WTC11 (cell line): ENCODE results near the gene SERGEF. TPM values are rescaled to one million over a fixed set of nuclear protein-coding genes. Genes with fewer than 3 reads are reported as not detected.

Experiments
- ATAC-seq: fragments of 200-7000 bp; cut with Tn5 transposase; 2 replicates; pipeline ENCODE4 v1.10.0; 2021; ENCODE audit warnings: mild to moderate bottlenecking, moderate library complexity
- CTCF ChIA-PET: fragments of 300-600 bp; sonication (Branson Sonifier 250); formaldehyde crosslinking; loops from one replicate; lab custom pipeline; 2021; ENCODE audit warnings: antibody characterized with exemption; lab: Charles Lee
- POLR2A ChIA-PET: fragments of 350-600 bp; sonication (Branson Sonifier 250); formaldehyde crosslinking; loops from one replicate; lab custom pipeline; 2021; ENCODE audit warnings: antibody characterized with exemption; lab: Charles Lee
- DNase-seq: peaks from one replicate; pipeline ENCODE4 v3.0.0; 2021; ENCODE audit warnings: low spot score
- H3K27ac Mint-ChIP-seq: 2 replicates; pipeline ENCODE4 v1.8.0; 2021; ENCODE audit warnings: mixed read lengths
- H3K27me3 Mint-ChIP-seq: 2 replicates; pipeline ENCODE4 v1.8.0; 2021; ENCODE audit warnings: low read depth, mild to moderate bottlenecking, moderate library complexity, mixed read lengths
- H3K36me3 Mint-ChIP-seq: 2 replicates; pipeline ENCODE4 v1.8.0; 2021; ENCODE audit warnings: mixed read lengths
- H3K4me1 Mint-ChIP-seq: 2 replicates; pipeline ENCODE4 v1.8.0; 2022; ENCODE audit warnings: mixed read lengths
- H3K4me3 Mint-ChIP-seq: 2 replicates; pipeline ENCODE4 v1.8.0; 2021; ENCODE audit warnings: mild to moderate bottlenecking, moderate library complexity, mixed read lengths
- H3K9me3 Mint-ChIP-seq: 2 replicates; pipeline ENCODE4 v1.8.0; 2021; ENCODE audit warnings: mixed read lengths
- IRF2 ChIP-seq: sonication (generic); formaldehyde crosslinking; IDR thresholded peaks from 2 replicates; pipeline ENCODE4 v1.8.0; 2022; ENCODE audit warnings: low read depth, missing genetic modification reagents, borderline replicate concordance
- MYBL2 ChIP-seq: sonication (generic); formaldehyde crosslinking; IDR thresholded peaks from 2 replicates; pipeline ENCODE4 v1.8.1; 2023; ENCODE audit warnings: mild to moderate bottlenecking, moderate library complexity, missing genetic modification reagents
- RELA ChIP-seq: sonication (generic); formaldehyde crosslinking; IDR thresholded peaks from 2 replicates; pipeline ENCODE4 v1.8.1; 2022; ENCODE audit warnings: missing genetic modification reagents, mild to moderate bottlenecking, borderline replicate concordance
- TEAD1 ChIP-seq: sonication (generic); formaldehyde crosslinking; IDR thresholded peaks from 2 replicates; pipeline ENCODE4 v1.8.0; 2022; ENCODE audit warnings: mild to moderate bottlenecking, missing genetic modification reagents
- TEAD4 ChIP-seq: sonication (generic); formaldehyde crosslinking; IDR thresholded peaks from 2 replicates; pipeline ENCODE4 v1.8.0; 2022; ENCODE audit warnings: mild to moderate bottlenecking, missing genetic modification reagents
- total RNA-seq: library from RNA; stranded (reverse); gene quantifications from 3 replicates; pipeline ENCODE4 v1.2.3, GENCODE V29; 2021
- TF ChIP-seq, protein P1 (sequence below): fragments of 250-450 bp; sonication (Bioruptor Pico); conservative IDR thresholded peaks from 2 replicates; pipeline ENCODE4 v1.9.0; 2021; ENCODE audit warnings: mild to moderate bottlenecking
- TF ChIP-seq, protein P2 (sequence below): sonication (generic); formaldehyde crosslinking; conservative IDR thresholded peaks from 2 replicates; pipeline ENCODE4 v1.8.1; 2023; ENCODE audit warnings: mild to moderate bottlenecking, low read depth, missing genetic modification reagents, moderate library complexity
- TF ChIP-seq, protein P3 (sequence below): fragments of 250-450 bp; sonication (Bioruptor Pico); IDR thresholded peaks from 2 replicates; pipeline ENCODE4 v1.9.0; 2021; ENCODE audit warnings: mild to moderate bottlenecking
- TF ChIP-seq, protein P4 (sequence below): sonication (generic); formaldehyde crosslinking; IDR thresholded peaks from 2 replicates; pipeline ENCODE4 v1.8.0; 2022; ENCODE audit warnings: mild to moderate bottlenecking, missing genetic modification reagents
- TF ChIP-seq, protein P5 (sequence below): fragments of 250-450 bp; sonication (Bioruptor Pico); IDR thresholded peaks from 2 replicates; pipeline ENCODE4 v1.9.0; 2021; ENCODE audit warnings: mild to moderate bottlenecking
- TF ChIP-seq, protein P6 (sequence below): fragments of 250-450 bp; sonication (Bioruptor Pico); IDR thresholded peaks from 2 replicates; pipeline ENCODE4 v1.9.0; 2021; ENCODE audit warnings: mild to moderate bottlenecking, borderline replicate concordance
- TF ChIP-seq, protein P7 (sequence below): fragments of 250-450 bp; sonication (Bioruptor Pico); IDR thresholded peaks from 2 replicates; pipeline ENCODE4 v1.8.0; 2021; ENCODE audit warnings: mild to moderate bottlenecking
- TF ChIP-seq, protein P8 (sequence below): fragments of 250-450 bp; sonication (Bioruptor Pico); IDR thresholded peaks from 2 replicates; pipeline ENCODE4 v2.1.2; 2022; ENCODE audit warnings: mild to moderate bottlenecking, moderate library complexity

The SERGEF gene
- total RNA-seq, 1 experiment from 2014 or later: 35.5 TPM

DNA sequence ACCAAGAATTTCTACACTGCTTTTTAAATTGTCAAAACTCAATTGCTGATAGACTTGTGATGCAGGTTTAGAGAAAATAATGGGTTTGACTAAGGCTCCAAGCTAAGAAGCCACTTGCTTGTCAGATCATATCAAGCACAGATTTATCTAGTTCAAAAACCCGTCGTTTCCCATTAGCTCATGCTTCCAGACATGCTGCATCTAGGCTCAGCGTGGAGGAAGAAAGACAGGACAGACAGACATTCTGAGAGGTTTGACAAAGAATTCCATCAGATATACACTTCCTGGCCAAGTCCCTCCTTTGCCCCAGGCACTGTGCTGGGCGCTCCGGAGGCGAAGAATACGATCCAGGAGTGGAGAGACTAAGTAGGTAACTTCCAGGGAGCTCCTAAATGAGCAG lies 201.5 kb downstream of the SERGEF start:
- ChIA-PET CTCF (interaction anchor here (0.8 to 1.4 kb wide), 2 partner anchors 53 to 162 kb away, joined by 3 to 5 read pairs; no protein-coding TSS in a partner anchor), POLR2A (no interaction called here)
- no peak overlapping the region for H3K27ac Mint-ChIP-seq
- TF ChIP-seq IRF2 (CRISPR knock-in tag) (no peak), RELA (CRISPR knock-in tag) (no peak), TEAD1 (no peak), TEAD4 (no peak)
- TF ChIP-seq, protein P1, sequence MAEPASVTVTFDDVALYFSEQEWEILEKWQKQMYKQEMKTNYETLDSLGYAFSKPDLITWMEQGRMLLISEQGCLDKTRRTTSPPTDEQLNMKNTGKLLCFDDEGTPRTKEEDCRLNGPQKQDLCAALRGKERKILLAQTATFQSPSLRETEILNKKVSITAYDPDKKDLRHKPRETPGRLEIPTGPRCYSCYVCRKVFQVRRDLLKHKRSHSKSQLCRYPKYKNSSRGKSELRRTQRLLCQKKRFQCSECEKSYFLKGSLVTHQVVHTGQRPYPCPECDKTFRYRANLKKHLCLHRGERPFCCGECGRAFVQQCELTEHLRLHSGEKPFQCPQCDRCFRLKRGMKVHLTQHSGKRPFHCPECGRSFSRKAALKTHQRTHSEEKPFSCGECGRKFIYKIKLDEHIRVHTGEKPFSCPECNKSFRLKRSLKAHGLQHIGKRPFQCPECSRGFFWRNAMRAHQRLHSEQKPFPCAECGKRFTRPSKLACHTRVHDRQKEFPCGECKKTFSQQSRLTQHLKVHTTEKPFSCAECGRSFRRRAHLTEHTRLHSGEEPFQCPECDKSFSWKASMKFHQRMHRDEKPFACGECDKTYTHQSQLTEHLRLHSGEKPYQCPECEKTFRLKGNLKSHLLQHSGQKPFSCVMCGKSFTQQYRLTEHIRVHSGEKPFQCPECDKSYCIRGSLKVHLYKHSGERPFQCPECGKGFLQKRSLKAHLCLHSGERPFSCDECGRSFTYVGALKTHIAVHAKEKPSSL (CRISPR knock-in tag): no peak
- TF ChIP-seq, protein P2, sequence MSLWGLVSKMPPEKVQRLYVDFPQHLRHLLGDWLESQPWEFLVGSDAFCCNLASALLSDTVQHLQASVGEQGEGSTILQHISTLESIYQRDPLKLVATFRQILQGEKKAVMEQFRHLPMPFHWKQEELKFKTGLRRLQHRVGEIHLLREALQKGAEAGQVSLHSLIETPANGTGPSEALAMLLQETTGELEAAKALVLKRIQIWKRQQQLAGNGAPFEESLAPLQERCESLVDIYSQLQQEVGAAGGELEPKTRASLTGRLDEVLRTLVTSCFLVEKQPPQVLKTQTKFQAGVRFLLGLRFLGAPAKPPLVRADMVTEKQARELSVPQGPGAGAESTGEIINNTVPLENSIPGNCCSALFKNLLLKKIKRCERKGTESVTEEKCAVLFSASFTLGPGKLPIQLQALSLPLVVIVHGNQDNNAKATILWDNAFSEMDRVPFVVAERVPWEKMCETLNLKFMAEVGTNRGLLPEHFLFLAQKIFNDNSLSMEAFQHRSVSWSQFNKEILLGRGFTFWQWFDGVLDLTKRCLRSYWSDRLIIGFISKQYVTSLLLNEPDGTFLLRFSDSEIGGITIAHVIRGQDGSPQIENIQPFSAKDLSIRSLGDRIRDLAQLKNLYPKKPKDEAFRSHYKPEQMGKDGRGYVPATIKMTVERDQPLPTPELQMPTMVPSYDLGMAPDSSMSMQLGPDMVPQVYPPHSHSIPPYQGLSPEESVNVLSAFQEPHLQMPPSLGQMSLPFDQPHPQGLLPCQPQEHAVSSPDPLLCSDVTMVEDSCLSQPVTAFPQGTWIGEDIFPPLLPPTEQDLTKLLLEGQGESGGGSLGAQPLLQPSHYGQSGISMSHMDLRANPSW: no peak
- TF ChIP-seq, protein P3, sequence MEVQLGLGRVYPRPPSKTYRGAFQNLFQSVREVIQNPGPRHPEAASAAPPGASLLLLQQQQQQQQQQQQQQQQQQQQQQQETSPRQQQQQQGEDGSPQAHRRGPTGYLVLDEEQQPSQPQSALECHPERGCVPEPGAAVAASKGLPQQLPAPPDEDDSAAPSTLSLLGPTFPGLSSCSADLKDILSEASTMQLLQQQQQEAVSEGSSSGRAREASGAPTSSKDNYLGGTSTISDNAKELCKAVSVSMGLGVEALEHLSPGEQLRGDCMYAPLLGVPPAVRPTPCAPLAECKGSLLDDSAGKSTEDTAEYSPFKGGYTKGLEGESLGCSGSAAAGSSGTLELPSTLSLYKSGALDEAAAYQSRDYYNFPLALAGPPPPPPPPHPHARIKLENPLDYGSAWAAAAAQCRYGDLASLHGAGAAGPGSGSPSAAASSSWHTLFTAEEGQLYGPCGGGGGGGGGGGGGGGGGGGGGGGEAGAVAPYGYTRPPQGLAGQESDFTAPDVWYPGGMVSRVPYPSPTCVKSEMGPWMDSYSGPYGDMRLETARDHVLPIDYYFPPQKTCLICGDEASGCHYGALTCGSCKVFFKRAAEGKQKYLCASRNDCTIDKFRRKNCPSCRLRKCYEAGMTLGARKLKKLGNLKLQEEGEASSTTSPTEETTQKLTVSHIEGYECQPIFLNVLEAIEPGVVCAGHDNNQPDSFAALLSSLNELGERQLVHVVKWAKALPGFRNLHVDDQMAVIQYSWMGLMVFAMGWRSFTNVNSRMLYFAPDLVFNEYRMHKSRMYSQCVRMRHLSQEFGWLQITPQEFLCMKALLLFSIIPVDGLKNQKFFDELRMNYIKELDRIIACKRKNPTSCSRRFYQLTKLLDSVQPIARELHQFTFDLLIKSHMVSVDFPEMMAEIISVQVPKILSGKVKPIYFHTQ (CRISPR knock-in tag): no peak
- ATAC-seq (no peak), DNase-seq (no peak)
- no peaks in the 10 kb centered on the region; the same call in 1 of the 2 replicates for H3K27me3 Mint-ChIP-seq
- no peaks in the 10 kb centered on the region for H3K4me1 Mint-ChIP-seq
- H3K36me3 Mint-ChIP-seq: no peaks in the 10 kb centered on the region
- H3K4me3 Mint-ChIP-seq: no peak overlapping the region
- H3K9me3 Mint-ChIP-seq: no peaks in the 10 kb centered on the region

DNA sequence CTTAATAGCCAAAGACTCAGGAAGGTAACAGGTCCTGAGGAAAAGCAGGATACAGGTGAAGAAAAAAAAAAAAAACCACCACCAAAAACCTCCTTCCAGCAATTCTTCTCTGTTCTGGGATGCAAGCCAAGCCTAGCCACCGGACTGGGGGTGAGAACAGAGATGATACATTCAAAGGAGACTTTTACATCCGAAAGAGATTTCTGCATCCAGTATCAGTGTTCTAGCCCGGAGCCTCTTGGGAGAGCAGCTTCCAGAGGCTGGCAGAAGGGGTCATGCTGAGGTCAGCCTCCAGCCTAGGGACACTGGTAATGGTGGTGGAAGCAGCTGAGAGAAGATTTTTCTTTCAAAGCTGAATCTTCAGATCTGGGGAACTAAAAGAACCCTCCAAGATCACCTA lies 202.1 kb downstream of the SERGEF start:
- CTCF ChIA-PET: interaction anchor here (0.8 to 1.4 kb wide), 3 partner anchors 44 to 162 kb away, joined by 3 to 5 read pairs (median 4); no protein-coding TSS in a partner anchor
- TF ChIP-seq, protein P4, sequence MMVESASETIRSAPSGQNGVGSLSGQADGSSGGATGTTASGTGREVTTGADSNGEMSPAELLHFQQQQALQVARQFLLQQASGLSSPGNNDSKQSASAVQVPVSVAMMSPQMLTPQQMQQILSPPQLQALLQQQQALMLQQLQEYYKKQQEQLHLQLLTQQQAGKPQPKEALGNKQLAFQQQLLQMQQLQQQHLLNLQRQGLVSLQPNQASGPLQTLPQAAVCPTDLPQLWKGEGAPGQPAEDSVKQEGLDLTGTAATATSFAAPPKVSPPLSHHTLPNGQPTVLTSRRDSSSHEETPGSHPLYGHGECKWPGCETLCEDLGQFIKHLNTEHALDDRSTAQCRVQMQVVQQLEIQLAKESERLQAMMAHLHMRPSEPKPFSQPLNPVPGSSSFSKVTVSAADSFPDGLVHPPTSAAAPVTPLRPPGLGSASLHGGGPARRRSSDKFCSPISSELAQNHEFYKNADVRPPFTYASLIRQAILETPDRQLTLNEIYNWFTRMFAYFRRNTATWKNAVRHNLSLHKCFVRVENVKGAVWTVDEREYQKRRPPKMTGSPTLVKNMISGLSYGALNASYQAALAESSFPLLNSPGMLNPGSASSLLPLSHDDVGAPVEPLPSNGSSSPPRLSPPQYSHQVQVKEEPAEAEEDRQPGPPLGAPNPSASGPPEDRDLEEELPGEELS: no peak
- TF ChIP-seq, protein P5, sequence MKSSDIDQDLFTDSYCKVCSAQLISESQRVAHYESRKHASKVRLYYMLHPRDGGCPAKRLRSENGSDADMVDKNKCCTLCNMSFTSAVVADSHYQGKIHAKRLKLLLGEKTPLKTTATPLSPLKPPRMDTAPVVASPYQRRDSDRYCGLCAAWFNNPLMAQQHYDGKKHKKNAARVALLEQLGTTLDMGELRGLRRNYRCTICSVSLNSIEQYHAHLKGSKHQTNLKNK (CRISPR knock-in tag): no peak
- no peak for TF ChIP-seq MYBL2
- TF ChIP-seq, protein P6, sequence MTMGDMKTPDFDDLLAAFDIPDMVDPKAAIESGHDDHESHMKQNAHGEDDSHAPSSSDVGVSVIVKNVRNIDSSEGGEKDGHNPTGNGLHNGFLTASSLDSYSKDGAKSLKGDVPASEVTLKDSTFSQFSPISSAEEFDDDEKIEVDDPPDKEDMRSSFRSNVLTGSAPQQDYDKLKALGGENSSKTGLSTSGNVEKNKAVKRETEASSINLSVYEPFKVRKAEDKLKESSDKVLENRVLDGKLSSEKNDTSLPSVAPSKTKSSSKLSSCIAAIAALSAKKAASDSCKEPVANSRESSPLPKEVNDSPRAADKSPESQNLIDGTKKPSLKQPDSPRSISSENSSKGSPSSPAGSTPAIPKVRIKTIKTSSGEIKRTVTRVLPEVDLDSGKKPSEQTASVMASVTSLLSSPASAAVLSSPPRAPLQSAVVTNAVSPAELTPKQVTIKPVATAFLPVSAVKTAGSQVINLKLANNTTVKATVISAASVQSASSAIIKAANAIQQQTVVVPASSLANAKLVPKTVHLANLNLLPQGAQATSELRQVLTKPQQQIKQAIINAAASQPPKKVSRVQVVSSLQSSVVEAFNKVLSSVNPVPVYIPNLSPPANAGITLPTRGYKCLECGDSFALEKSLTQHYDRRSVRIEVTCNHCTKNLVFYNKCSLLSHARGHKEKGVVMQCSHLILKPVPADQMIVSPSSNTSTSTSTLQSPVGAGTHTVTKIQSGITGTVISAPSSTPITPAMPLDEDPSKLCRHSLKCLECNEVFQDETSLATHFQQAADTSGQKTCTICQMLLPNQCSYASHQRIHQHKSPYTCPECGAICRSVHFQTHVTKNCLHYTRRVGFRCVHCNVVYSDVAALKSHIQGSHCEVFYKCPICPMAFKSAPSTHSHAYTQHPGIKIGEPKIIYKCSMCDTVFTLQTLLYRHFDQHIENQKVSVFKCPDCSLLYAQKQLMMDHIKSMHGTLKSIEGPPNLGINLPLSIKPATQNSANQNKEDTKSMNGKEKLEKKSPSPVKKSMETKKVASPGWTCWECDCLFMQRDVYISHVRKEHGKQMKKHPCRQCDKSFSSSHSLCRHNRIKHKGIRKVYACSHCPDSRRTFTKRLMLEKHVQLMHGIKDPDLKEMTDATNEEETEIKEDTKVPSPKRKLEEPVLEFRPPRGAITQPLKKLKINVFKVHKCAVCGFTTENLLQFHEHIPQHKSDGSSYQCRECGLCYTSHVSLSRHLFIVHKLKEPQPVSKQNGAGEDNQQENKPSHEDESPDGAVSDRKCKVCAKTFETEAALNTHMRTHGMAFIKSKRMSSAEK (CRISPR knock-in tag): no peak
- TF ChIP-seq, protein P7, sequence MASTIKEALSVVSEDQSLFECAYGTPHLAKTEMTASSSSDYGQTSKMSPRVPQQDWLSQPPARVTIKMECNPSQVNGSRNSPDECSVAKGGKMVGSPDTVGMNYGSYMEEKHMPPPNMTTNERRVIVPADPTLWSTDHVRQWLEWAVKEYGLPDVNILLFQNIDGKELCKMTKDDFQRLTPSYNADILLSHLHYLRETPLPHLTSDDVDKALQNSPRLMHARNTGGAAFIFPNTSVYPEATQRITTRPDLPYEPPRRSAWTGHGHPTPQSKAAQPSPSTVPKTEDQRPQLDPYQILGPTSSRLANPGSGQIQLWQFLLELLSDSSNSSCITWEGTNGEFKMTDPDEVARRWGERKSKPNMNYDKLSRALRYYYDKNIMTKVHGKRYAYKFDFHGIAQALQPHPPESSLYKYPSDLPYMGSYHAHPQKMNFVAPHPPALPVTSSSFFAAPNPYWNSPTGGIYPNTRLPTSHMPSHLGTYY (CRISPR knock-in tag): no peak
- TF ChIP-seq, protein P8, sequence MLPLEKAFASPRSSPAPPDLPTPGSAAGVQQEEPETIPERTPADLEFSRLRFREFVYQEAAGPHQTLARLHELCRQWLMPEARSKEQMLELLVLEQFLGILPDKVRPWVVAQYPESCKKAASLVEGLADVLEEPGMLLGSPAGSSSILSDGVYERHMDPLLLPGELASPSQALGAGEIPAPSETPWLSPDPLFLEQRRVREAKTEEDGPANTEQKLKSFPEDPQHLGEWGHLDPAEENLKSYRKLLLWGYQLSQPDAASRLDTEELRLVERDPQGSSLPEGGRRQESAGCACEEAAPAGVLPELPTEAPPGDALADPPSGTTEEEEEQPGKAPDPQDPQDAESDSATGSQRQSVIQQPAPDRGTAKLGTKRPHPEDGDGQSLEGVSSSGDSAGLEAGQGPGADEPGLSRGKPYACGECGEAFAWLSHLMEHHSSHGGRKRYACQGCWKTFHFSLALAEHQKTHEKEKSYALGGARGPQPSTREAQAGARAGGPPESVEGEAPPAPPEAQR: no peak

More for the DNA sequence above, 202.1 kb downstream of the SERGEF start:
- Mint-ChIP-seq H3K36me3 (no peaks in the 10 kb centered on the region), H3K4me3 (no peak overlapping the region), H3K27ac (no peak overlapping the region), H3K27me3 (no peaks in the 10 kb centered on the region; the same call in 1 of the 2 replicates), H3K9me3 (no peaks in the 10 kb centered on the region), H3K4me1 (no peaks in the 10 kb centered on the region)
- POLR2A ChIA-PET: no interaction called here
- DNase-seq (no peak), ATAC-seq (no peak)
